Astrocyte of the cerebellum (primary cell): Measurements from ENCODE around the gene SLC6A3.

Experiments
- DNase-seq: peaks from one replicate; pipeline ENCODE4 v3.0.0-alpha.2; 2011; ENCODE audit warnings: low read depth
- H3K4me3 ChIP-seq: 2 replicates; pipeline ENCODE4 v1.5.1; 2011; ENCODE audit warnings: mild to moderate bottlenecking, low read depth, low read length, moderate library complexity
- CTCF ChIP-seq: IDR thresholded peaks from 2 replicates; pipeline ENCODE4 v1.5.1; 2012; ENCODE audit warnings: low read length, low read depth, moderate library complexity, mild to moderate bottlenecking; ENCODE audit errors: missing control alignments
- in situ Hi-C: cut with HindIII; loops from 2 replicates; pipeline ENCODE4 v1.10.0; 2017; ENCODE audit warnings: low sequenced_read_pairs

Gene SLC6A3

GRCh38 chr5:1415059-1415425 is 30.2 kb downstream of the SLC6A3 start:
- in situ Hi-C loops = no loop called here

GRCh38 chr5:1414311-1415058 is 30.8 kb downstream of the SLC6A3 start:
- in situ Hi-C loops = loop anchor here (5.0 kb wide), 1 partner anchor 97 kb away; no protein-coding TSS in a partner anchor
- DNase-seq = no peak
- no peak overlapping the region for H3K4me3 ChIP-seq
- no peak for TF ChIP-seq CTCF

More at GRCh38 chr5:1415059-1415425, 30.2 kb downstream of the SLC6A3 start:
- DNase-seq = no peak
- no peak for TF ChIP-seq CTCF
- no peak overlapping the region for H3K4me3 ChIP-seq

GRCh38 chr5:1413611-1414241 is 31.5 kb downstream of the SLC6A3 start:
- TF ChIP-seq CTCF = no peak
- no peak for DNase-seq
- in situ Hi-C loops = loop anchor here (5.0 kb wide), 1 partner anchor 96 kb away; no protein-coding TSS in a partner anchor
- H3K4me3 ChIP-seq = no peak overlapping the region

- in situ Hi-C loops = loop anchor here (5.0 kb wide), 1 partner anchor 96 kb away; no protein-coding TSS in a partner anchor
- no peak for TF ChIP-seq CTCF
- DNase-seq = no peak
- H3K4me3 ChIP-seq = no peak overlapping the region
These were observed 32.0 kb downstream of the SLC6A3 start for GRCh38 chr5:1413211-1413610.

GRCh38 chr5:1412621-1413020 is 32.6 kb downstream of the SLC6A3 start:
- no peak for DNase-seq
- H3K4me3 ChIP-seq = no peak overlapping the region
- in situ Hi-C loops = loop anchor here (5.0 kb wide), 1 partner anchor 95 kb away; no protein-coding TSS in a partner anchor
- no peak for TF ChIP-seq CTCF

GRCh38 chr5:1412163-1412562 is 33.1 kb downstream of the SLC6A3 start:
- in situ Hi-C loops = loop anchor here (5.0 kb wide), 1 partner anchor 95 kb away; no protein-coding TSS in a partner anchor
- DNase-seq = no peak
- no peak for TF ChIP-seq CTCF
- H3K4me3 ChIP-seq = no peak overlapping the region
